ENCODE data around the gene HACL1.

HACL1 gene

GRCh38 chr3:15522016-15522415 lies 79.4 kb downstream of the HACL1 start:
- DNase-seq: no peak

GRCh38 chr3:15521573-15521965 lies 79.8 kb downstream of the HACL1 start, which contains the start of gene COLQ:
TSS of gene COLQ (minus strand) at chr3:15521706. CDS start at chr3:15521625, 81 bp downstream.
- DNase-seq: no peak

GRCh38 chr3:15520804-15521572 lies 80.4 kb downstream of the HACL1 start:
- DNase-seq: no peak

- no peak for DNase-seq
Measured at GRCh38 chr3:15520185-15520584, 81.2 kb downstream of the HACL1 start.

GRCh38 chr3:15519096-15519495 lies 82.3 kb downstream of the HACL1 start:
- DNase-seq: no peak

- DNase-seq: no peak
Measured at GRCh38 chr3:15514663-15515340, 86.6 kb downstream of the HACL1 start.

GRCh38 chr3:15513810-15514662 lies 87.3 kb downstream of the HACL1 start:
- no peak for DNase-seq

- DNase-seq: no peak
Measured at GRCh38 chr3:15513116-15513515, 88.3 kb downstream of the HACL1 start.

- DNase-seq: peak; percentile 94
Measured at GRCh38 chr3:15512166-15512565, 89.2 kb downstream of the HACL1 start.

- no peak for DNase-seq
Measured at GRCh38 chr3:15511156-15511555, 90.2 kb downstream of the HACL1 start.
